GM19099 (cell line): ENCODE measurements around the gene GEN1.

Experiments used
- POLR2A ChIP-seq: IDR thresholded peaks from 3 replicates; pipeline ENCODE4 v1.6.1; 2011; ENCODE audit warnings: low read depth; ENCODE audit not compliant: insufficient read length; ENCODE audit errors: extremely low read depth

Gene GEN1

GRCh38 chr2:17765398-17765797, 11.5 kb downstream of the GEN1 start:
- no peak for TF ChIP-seq POLR2A

- TF ChIP-seq POLR2A, result no peak
These were observed 15.0 kb downstream of the GEN1 start for GRCh38 chr2:17768894-17769293.

- no peak for TF ChIP-seq POLR2A
These were observed 18.0 kb downstream of the GEN1 start for GRCh38 chr2:17771956-17772355.

- no peak for TF ChIP-seq POLR2A
These were observed 18.6 kb downstream of the GEN1 start for GRCh38 chr2:17772532-17772931.

GRCh38 chr2:17780546-17780945, 26.6 kb downstream of the GEN1 start:
- no peak for TF ChIP-seq POLR2A

GRCh38 chr2:17781482-17781881, 27.5 kb downstream of the GEN1 start:
- no peak for TF ChIP-seq POLR2A

- no peak for TF ChIP-seq POLR2A
These were observed 32.8 kb downstream of the GEN1 start for GRCh38 chr2:17786727-17787126.

GRCh38 chr2:17788773-17789172, 34.8 kb downstream of the GEN1 start:
- no peak for TF ChIP-seq POLR2A

- no peak for TF ChIP-seq POLR2A
These were observed 36.6 kb downstream of the GEN1 start for GRCh38 chr2:17790536-17790935.

- TF ChIP-seq POLR2A, result no peak
These were observed 37.3 kb downstream of the GEN1 start for GRCh38 chr2:17791121-17791816.

- no peak for TF ChIP-seq POLR2A
These were observed 37.8 kb downstream of the GEN1 start for GRCh38 chr2:17791817-17792130.

- no peak for TF ChIP-seq POLR2A
These were observed 38.6 kb downstream of the GEN1 start for GRCh38 chr2:17792515-17792914.

GRCh38 chr2:17793296-17793695, 39.4 kb downstream of the GEN1 start:
- no peak for TF ChIP-seq POLR2A

- no peak for TF ChIP-seq POLR2A
These were observed 39.9 kb downstream of the GEN1 start for GRCh38 chr2:17793803-17794354.

GRCh38 chr2:17795309-17795708, 41.4 kb downstream of the GEN1 start:
- no peak for TF ChIP-seq POLR2A

GRCh38 chr2:17798338-17798737, 44.4 kb downstream of the GEN1 start:
- no peak for TF ChIP-seq POLR2A
